HS-5 (cell line): Measurements from ENCODE around the gene ZNF611.
A peak's percentile ranks its signal among the peaks of the same experiment; 100 is the strongest.
"Not testable (repeated sequence)": the region's sequence is repeated elsewhere in the genome, so short reads cannot be mapped to it uniquely, and the experiment has no call there.

ENCODE experiments used
- DNase-seq: peaks from one replicate; pipeline ENCODE4 v3.0.0-alpha.2; 2012; ENCODE audit warnings: low read depth

ZNF611 gene

DNA sequence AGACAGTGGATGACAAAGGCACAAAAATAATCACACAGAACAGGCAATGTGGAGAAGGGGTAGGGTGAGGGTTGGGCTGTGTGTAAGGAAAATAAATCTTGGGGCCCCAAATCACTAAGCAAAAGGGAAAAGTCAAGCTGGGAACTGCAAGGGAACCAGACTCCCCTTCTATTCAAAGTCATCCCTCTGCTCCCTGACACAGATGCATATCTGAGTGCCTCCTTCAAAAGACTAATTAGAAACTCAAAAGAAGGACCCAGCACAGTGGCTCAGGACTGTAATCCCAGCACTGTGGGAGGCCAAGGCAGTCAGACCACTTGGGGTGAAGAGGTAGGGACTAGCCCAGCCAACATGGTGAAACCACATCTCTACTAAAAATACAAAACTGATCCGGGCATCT lies 18.3 kb downstream of the ZNF611 start:
- no peak for DNase-seq

DNA sequence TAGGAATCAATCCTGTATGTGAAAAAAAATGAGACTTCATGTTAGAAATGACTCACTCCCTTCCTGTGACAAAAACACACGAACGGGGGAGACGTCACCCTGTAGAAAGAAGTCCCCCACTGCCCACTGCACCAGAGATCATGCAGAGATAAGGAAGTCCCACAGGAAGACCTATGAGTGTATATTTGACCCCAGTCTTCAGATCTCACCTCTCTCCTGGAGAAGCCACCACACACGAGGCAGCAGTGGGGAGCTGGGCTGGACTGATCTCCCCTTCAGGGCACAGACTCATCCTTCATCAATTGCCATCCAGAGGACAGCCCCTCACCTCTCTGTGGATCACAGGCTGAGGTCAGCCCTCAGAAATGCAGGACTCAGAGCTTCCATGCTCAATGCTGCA lies 18.9 kb downstream of the ZNF611 start:
- DNase-seq: peak; percentile 20

DNA sequence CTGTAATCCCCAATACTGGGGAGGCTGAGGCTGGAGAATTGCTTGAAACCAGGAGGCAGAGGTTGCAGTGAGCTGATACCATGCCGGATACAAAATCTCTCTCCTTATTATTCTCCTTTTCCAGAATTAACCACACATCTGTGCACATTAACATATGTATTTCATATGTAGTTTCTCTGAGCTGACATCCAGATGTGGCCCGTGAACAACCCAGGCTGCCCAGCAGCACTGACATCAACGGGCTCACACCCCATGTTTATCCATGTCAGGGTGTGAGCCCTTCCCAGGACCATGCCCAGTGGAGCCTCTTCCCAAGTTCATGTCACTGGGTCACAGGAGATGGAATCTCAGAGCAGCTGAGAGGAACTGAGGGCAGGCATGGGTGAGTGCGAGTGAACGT lies 19.5 kb downstream of the ZNF611 start:
- DNase-seq: not testable (repeated sequence)

DNA sequence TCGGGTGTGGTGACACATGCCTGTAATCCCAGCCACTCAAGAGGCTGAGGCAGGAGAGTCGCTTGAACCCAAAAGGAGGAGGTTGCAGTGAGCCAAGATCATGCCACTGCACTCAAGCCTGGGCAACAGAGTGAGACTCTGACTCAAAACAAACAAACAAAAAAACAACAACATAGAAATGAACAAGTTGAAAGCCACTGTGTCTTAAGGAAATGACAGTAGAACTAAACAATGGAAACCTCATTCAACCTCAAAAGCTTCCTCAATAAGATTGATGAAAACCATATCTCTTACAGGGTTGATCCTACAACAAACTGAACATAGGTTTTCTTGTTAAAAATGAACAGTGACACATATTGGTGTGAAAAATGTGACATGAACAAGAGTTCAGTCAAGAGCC lies 21.8 kb downstream of the ZNF611 start:
- not testable (repeated sequence) for DNase-seq

DNA sequence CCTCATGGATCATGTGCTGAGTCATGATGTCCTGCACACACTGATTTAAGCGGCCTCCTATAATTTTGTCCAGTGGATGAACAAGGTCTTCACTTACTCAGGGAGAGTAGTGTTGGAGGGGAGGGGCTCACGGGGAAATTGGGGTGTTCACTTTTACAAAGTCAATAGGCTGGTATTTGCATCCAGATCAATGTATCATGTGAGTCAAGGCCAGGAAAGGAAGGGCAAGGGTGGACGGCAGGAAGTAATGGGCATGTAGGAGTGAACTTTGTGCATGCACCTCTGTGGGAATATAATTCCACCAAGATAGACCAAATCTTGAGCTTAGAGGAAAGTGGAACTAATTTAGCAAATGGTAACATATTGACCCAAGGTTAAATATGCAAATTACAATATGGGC lies 23.2 kb downstream of the ZNF611 start:
- DNase-seq: not testable (repeated sequence)

DNA sequence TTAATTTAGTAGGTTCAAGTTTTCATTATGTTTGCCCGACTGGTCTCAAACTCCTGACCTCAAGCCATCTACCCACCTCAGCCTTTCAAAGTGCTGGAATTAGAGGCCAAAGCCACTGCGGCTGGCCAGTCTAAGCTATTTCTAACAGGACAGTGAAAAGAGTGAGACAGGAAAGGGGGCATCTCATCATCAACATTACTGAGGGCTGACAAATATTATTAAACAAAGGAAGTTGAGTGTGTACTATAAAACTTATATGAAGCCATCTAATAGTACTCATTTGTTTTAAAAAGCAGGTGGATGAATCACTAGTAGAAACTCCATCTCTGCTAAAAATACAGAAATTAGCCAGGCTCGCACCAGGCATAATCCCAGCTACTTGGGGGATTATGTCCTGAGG lies 24.3 kb downstream of the ZNF611 start:
- no peak for DNase-seq

DNA sequence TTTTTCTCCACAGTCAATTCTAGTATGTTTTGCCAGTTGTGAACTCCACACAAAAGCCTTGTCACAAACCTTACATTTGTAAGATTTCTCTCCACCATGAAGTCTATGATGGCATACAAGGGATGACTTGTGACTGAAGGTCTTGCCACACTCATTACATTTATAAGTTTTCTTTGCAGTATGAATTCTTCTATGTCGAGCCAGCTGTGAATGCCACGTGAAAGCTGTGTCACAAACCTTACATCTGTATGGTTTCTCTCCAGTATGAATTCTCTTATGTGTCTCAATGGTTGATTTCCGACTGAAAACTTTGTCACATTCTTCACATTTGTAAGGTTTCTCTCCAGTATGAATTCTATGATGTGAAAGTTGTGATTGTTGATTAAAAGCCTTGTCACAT lies 29.2 kb downstream of the ZNF611 start:
- DNase-seq: not testable (repeated sequence)

DNA sequence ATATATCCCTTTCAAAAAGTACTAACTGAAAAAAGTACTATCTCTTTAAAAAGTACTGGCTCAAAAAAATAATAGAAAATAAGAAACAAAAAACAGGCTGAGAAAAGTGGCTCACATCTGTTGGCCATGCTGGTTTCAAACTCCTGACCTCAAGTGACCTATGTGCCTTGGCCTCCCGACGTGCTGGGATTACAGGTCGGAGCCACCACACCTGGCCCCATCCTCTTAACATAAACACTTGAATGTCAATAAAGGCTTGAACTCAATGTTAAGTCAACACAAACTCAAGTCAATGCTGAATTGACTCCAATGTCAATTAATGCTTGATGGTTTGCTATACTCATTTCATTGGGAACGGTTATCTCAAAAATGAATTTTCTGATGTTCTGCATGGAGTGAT lies 30.9 kb downstream of the ZNF611 start:
- DNase-seq: no peak

DNA sequence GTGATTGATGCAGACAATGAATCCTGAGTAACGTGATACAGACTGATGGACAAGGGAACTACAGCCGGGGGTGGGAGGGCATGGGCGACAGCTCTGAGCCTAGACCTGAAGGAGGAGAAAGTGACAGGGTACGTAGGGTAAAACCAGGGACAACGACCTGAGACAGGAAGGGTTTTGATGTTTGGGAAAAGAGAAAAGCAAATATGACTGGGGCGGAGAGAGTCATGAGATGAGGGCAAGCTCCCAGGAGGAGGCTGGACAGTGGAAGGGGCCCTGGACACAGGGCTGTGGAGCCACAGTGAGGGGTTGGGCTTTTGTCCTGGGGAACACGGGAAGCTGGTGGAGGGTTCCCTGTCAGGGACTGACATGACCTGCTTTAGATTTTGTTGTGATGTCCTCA lies 34.2 kb downstream of the ZNF611 start:
- no peak for DNase-seq

DNA sequence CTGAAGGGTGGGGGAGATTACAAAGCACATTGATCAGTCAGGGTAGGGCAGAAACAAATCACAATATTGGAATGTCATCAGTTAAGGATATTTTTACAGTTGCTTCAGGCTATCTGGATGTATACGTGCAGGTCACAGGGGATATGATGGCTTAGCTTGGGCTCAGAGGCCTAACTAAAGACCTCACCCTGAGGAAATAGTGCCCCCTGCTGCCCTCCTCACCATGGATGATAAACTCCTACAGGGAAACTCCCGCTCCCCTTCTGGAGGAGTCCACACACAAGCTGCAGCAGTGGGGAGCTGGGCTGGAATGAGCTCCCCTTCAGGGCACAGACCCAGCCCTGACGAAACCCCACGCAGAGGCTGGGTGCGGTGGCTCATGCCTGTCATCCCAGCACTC lies 35.3 kb downstream of the ZNF611 start:
- DNase-seq: not testable (repeated sequence)

DNA sequence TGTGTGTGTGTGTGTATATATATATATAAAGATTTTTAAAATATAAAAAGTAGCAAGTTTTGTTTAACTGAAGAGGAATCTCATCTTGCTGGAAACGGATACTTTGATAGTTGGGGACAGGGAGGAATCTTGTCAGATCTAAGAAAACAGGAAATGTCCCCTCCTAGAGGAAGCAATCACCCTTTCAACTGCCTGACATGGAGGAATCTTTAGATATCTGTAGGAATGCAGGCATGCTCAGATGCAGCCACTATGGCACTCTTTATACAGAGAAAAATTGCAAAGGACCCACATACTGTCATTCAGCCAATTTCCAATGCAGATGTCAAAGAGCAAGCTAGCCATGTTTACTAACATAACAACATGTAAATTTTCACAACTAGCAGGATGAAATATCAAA lies 38.8 kb downstream of the ZNF611 start:
- no peak for DNase-seq

DNA sequence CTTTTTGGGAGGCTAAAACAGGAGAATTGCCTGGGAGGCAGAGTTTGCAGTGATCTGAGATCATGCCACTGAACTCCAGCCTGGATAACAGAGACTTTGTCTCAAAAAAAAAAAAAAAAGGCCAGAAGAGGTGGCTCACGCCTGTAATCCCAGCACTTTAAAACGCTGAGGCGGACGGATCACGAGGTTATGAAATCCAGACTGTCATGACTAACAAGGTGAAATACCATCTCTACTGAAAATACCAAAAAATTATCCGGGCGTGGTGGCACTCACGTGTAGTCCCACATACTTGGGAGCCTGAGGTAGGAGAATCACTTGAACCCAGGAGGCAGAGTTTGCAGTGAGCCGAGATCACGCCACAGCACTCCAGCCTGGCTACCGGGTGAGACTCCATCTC lies 39.9 kb downstream of the ZNF611 start:
- no peak for DNase-seq

DNA sequence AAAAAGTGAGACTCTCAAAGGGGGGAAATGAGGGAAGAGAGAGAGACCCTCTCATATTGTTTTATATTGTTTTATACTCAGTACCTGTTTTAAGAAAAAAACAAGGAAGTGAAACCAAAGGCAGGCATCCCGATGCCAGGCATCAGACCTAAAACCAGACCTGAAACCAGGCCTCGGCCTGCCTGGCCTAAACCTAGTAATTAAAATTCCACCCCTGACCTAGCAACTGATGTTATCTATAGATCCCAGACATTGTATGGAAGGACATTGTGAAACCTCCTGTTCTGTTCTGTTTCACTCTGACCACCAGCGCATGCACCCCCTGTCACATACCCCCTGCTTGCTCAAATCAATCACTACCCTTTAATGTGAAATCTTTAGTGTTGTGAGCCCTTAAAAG lies 40.6 kb downstream of the ZNF611 start:
- DNase-seq: not testable (repeated sequence)

DNA sequence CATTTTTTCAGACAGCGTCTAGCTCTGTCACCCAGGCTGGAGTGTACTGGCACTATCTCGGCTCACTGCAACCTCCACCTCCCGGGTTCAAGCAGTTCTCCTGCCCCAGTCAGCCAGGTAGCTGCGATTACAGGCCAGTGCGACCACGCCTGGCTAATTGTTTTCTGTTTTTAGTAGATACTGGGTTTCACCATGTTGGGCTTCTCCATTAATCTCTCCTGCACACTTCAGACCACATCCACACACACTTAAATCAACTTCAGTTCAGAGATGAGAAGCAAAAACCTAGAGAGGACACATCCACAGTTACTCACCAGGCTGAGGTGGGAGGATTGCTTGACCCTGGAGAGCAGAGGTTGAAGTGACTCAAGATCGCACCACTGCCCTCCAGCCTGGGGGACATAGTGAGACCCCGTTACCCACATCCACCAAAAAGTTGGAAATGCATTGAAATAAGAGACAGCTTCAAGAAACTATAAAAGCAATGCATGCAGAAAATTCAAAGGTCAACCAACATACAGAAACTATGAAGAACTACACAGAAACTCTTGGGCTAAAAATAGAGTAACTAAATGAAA lies 42.3 kb downstream of the ZNF611 start:
- no peak for DNase-seq

DNA sequence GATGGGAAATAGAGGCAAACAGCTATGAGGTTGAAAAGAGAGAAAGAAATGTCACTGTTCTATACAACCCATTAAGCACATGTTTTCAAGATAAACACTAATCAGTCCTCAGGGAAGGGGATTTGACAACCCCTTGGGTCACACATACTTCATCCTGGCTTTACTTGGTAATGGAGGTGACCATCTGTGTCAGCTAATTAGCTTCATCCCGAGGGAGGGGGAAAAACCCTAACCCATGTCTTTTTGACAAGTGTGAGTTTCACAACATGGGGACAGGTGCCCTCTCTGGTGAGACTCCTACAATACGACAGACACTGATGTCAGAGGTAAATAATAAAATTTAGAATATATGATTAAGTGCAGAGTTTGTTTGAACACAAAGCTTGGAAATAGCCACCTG lies 43.1 kb downstream of the ZNF611 start:
- DNase-seq: no peak

DNA sequence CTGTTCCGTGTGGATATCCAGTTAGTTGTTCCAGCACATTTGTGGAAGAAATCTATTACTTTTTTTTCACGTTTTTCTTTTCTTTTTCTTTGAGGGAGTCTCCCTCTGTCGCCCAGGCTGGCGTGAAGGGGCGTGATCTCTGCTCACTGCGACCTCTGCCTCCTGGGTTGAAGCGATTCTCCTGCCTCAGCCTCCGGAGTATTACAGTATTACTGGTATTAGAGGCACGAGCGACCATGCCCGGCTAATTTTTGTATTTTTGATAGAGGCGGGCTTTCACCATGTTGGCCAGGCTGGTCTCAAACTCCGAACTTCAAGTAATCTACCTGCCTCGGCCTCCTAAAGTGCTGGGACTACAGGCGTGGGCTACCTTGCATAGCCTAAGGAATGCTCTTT lies 43.6 kb downstream of the ZNF611 start:
- no peak for DNase-seq

DNA sequence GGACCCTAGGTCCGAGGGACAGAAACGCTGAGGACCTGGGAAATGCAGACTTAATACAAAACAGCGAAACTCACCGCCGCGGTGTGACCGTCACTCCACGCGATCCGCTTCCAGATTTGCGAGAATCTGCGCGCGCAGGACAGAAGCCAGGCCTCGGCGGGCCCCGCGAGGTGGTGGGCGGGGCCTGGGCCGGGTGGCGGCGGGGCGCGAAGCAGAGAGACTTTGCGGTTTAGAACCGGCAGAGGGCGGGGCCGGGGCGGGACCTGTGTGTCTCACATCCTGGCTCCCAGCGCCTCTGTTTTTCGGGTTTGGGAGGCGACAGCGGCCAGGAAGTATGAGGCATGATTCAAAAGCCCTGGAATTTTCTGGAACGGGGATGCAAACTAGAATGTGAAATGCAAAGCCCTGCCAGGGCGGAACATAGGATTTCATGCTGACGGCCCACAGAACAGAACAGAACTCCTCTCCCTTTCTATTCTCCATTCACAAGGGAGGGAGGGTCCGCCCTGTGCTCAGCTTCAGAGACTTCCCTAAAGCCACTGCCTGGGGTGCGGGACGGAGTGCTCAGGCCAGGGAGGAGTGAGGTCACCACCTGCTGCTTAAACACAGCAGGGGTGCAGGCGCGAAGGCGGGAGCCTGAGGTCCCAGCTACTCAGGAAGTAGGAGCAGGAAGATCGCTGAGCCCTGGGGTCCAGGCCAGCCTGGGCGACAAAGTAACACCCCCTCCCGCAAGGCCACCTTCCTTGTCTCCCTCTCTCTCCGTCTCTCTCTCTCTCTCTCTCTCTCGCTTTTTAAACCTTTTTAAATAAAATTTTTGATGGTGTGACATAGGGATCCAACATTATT lies 44.3 kb downstream of the ZNF611 start:
- DNase-seq: peak; percentile 88

DNA sequence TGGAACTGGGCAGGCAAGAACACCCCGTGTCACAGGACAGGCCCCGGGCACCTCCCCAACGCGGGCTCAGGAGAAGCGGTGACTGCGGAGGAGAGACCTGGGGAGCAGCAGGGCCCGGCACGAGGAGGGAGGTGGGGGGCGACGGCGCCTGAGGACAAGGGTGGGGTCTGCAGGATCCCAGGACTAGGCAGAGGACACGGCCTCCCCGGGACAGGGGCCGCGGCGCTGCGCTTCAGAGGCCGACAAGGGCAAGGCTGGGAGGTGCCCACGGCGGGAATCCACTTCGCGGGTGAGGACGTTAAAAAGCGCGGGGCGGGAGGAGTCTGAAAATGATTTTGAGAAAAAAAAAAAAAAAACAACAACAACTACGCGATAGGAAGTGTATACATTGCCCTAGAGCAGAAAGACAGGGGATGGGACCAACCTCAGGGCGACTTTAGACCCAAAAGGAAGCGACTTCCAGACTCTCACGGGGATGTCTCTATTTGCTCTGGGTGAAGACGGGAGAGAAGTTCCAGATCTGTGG lies 44.9 kb downstream of the ZNF611 start:
- no peak for DNase-seq

DNA sequence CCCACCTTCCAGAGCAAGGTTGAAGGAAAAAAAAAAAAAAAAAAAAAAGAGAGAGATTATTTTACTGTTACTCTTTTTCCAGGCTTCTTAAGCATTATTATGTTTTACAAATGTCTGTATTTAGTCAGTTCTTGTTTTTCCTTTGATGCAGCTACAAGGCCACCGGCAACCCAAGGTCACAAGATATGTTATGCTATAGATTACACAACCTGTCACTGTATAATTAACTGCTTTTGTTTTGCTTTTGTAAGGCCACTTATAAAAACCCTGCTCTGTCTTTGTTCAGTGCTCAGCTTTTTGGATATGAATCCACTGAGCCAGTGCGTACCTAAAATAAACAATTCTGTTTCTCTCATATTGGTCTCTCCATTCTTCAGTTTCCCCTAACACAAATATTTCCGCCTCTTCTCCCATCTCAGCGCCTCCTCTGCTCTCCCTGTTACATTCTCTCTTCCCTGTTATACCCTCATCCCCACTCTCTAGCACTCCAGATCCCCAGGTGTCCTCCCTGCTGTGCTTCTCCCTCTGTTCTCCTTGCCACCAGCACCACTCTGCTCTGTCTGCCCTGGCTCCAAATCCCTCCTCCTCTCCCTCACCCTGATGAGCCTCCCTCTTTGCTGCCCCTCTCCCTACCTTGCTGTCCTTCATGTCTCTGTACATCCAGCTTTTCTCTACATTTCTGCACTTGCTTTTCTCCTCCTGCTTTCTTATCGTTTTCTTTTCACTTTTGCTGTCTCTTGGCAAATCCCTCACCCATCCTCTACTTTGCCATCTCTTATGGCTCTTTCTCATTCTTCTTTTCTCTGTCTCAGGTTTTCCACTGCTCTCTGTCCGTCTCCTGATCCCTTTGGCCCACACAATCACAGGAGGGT lies 45.7 kb downstream of the ZNF611 start:
- not testable (repeated sequence) for DNase-seq

DNA sequence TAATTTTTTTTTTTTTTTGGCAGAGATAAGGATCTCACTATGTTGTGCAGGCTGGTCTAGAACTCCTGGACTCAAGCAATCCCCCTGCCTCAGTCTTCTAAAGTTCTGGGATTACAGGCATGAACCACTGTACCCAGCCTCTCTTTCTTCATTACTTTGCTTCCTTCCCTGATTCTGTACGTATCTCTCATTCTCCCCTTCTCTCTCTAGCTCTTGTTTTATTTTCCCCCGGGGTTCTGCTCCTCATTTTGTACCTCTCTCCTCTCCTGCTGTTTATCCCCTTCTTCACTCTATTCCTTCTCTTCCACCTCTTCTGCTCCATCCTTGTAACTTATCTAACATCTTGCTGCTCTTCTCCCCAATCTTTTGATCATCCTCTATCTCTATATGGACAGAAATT lies 46.5 kb downstream of the ZNF611 start:
- DNase-seq: no peak

DNA sequence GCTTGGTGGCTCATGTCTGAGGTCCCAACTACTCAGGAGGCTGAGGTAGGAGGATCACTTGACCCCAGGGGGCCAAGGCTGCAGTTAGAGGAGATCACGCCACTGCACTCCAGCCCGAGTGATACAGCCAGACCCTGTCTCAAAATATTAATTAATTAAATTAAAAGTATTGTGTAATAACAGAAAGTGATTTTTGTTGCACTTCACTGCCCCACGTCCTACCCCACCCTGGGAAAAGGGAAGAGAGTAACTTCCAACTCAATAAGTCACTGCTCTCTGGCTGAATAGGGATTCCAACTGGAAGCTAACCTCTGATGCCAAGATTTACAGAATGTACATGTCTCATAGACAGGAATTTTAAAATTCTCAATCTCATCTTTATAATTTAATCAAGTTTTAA lies 47.2 kb downstream of the ZNF611 start:
- no peak for DNase-seq

DNA sequence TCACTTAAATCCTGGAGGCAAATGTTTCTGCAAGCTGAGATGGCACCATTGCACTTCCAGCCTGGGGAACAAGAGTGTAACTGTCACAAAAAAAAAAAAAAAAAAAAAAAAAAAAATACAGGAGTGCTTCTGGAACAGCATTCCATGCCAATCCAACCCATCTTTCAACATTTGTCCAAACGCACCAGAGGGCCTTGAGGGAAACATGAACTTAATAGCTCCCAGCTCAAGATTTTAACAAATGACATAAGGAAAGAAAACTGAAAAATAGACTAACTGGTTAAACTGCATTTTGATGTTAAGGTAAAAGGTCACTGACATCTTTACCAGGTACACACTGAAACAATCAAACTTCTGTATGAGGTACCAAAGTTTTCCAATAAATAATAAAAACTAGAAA lies 49.0 kb downstream of the ZNF611 start:
- no peak for DNase-seq

DNA sequence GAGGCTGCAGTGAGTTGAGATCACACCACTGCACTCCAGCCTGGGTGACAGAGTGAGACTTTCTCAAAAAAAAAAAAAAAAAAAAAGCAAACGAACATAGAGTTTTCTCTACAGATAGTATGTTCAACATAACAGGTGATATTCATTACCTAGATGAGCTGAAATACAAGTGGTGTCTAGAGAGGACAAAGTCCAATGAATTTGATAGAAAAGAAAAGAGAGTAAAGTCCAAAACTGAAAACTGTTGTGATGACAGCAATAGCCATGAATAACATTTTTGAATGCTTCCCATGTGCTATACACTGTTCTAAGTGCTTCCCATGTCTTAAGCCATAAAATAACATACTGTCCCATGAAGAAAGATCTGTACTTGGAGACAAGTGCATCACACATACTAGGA lies 53.6 kb downstream of the ZNF611 start:
- not testable (repeated sequence) for DNase-seq
